SK-N-SH treated with all-trans-retinoic acid at 6 μM for 48 hours (cell line): ENCODE results near the gene STXBP2.

Experiments used
- ARNTL ChIP-seq: fragments of 450-650 bp; formaldehyde crosslinking; IDR thresholded peaks from 2 replicates; pipeline ENCODE4 v1.5.0; 2020; ENCODE audit warnings: low read depth, mild to moderate bottlenecking, moderate library complexity, borderline replicate concordance
- BACH2 ChIP-seq: fragments of 250-450 bp; sonication (Bioruptor Pico); IDR thresholded peaks from 2 replicates; pipeline ENCODE4 v1.9.0; 2021; ENCODE audit warnings: mild to moderate bottlenecking, borderline replicate concordance
- CSDC2 ChIP-seq: fragments of 250-450 bp; sonication (Bioruptor Pico); IDR thresholded peaks from 2 replicates; pipeline ENCODE4 v1.5.0; 2020; ENCODE audit warnings: mild to moderate bottlenecking, moderate library complexity
- ESRRG ChIP-seq: fragments of 250-450 bp; sonication (Bioruptor Pico); IDR thresholded peaks from 2 replicates; pipeline ENCODE4 v1.6.1; 2021; ENCODE audit warnings: mild to moderate bottlenecking
- GLIS3 ChIP-seq: fragments of 250-450 bp; sonication (Bioruptor Pico); IDR thresholded peaks from 2 replicates; pipeline ENCODE4 v1.5.0; 2020; ENCODE audit warnings: mild to moderate bottlenecking, moderate library complexity
- RARB ChIP-seq: fragments of 250-450 bp; sonication (Bioruptor Pico); IDR thresholded peaks from 2 replicates; pipeline ENCODE4 v1.8.0; 2021; ENCODE audit warnings: mild to moderate bottlenecking, moderate library complexity
- SNAI2 ChIP-seq: fragments of 250-450 bp; sonication (Bioruptor Pico); IDR thresholded peaks from 2 replicates; pipeline ENCODE4 v1.5.0; 2020; ENCODE audit warnings: mild to moderate bottlenecking, moderate library complexity
- TCF4 ChIP-seq: fragments of 250-450 bp; sonication (Bioruptor Pico); IDR thresholded peaks from 2 replicates; pipeline ENCODE4 v1.8.0; 2021; ENCODE audit warnings: mild to moderate bottlenecking, moderate library complexity, borderline replicate concordance
- TOX ChIP-seq: fragments of 250-450 bp; sonication (Bioruptor Pico); IDR thresholded peaks from 2 replicates; pipeline ENCODE4 v1.8.0; 2021; ENCODE audit warnings: mild to moderate bottlenecking, moderate library complexity, borderline replicate concordance
- ZC3H10 ChIP-seq: fragments of 250-450 bp; sonication (Bioruptor Pico); IDR thresholded peaks from 2 replicates; pipeline ENCODE4 v1.5.1; 2021; ENCODE audit warnings: mild to moderate bottlenecking, moderate library complexity
- ZFP3 ChIP-seq: fragments of 250-450 bp; sonication (Bioruptor Pico); IDR thresholded peaks from 2 replicates; pipeline ENCODE4 v1.5.0; 2020; ENCODE audit warnings: mild to moderate bottlenecking, moderate library complexity

- TF ChIP-seq ARNTL (CRISPR knock-in tag) (no peak), ZC3H10 (CRISPR knock-in tag) (no peak), GLIS3 (CRISPR knock-in tag) (no peak), RARB (CRISPR knock-in tag) (no peak), ESRRG (CRISPR knock-in tag) (no peak), CSDC2 (CRISPR knock-in tag) (no peak), TOX (CRISPR knock-in tag) (no peak), TCF4 (CRISPR knock-in tag) (no peak), SNAI2 (no peak), ZFP3 (CRISPR knock-in tag) (no peak), BACH2 (CRISPR knock-in tag) (no peak)
These were observed 30.6 kb upstream of the STXBP2 start for GRCh38 chr19:7606289-7606688.
